Erythroblast (primary cell): ENCODE measurements around the gene ANKFY1.

ENCODE experiments used
- DNase-seq, 2 experiments: peaks; one replicate each; lab custom pipeline; 2025; lab: John Stamatoyannopoulos, UW
- GATA1 ChIP-seq: IDR thresholded peaks from 2 replicates; pipeline ENCODE4 v1.6.1; 2011; ENCODE audit warnings: low read depth, mild to moderate bottlenecking, control low read depth, low read length, moderate library complexity
- POLR2A ChIP-seq: IDR thresholded peaks from 2 replicates; pipeline ENCODE4 v1.6.1; 2011; ENCODE audit warnings: mild to moderate bottlenecking, low read length

Gene ANKFY1

GRCh38 chr17:4170639-4171280 is 93.0 kb downstream of the ANKFY1 start:
- TF ChIP-seq GATA1 (no peak), POLR2A (no peak)
- DNase-seq = no peak

GRCh38 chr17:4167786-4168185 is 96.0 kb downstream of the ANKFY1 start:
- no peak for DNase-seq
- TF ChIP-seq POLR2A = no peak
- TF ChIP-seq GATA1 = no peak

DNA sequence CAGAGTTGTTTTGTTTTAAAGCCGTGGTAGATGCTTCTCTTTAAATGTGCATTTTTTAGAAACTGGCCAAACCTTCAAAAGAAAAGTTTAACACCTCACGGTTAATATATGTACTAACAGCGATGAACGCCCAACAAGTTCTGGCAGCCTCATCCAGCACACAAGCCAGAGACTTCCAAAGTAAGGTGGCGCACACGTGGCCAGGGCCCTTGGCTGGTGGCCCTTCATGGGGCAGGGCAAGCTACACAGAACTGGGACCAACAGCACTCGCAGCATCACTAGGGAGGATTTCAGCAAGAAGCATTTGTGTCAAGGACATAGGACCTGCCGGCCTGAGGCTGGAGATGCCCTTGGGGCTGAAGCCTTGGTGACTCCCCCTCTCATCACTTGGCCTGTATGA is 97.4 kb downstream of the ANKFY1 start:
- TF ChIP-seq POLR2A = no peak
- TF ChIP-seq GATA1 = no peak
- DNase-seq = no peak

DNA sequence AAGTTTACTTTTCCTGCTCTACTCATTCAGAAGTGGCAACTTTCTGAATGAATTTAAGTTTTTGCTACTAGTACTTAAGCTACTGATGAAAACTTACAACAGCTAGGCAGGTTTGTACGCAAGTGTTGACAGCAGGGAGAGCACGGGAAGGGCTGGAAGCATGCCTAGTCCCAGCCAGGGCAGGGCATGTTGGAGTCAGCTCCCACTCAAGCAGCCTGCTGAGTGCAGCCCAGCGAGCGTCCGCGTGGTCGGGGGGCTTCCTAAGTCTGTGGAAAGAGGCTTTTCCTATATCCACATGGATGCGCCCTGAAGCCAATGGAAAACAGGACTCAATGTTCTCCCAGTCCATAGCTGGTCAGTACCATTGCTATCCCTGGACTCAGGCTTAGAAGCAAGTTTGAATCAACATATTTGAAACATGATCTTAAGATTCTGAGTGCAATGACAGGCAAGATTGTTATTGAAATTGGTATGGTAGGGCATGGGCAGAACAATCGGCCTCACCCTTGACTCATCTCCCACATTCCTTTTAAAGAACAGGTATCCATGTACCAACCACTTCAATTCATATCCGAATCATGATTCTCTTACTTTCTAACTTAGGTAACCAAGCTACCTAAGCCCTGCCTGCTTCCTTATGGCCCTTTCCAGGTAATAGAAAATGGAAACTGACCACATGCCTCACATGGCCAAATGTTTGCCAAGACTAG is 98.3 kb downstream of the ANKFY1 start:
- DNase-seq = no peak
- TF ChIP-seq GATA1 (no peak), POLR2A (no peak)

DNA sequence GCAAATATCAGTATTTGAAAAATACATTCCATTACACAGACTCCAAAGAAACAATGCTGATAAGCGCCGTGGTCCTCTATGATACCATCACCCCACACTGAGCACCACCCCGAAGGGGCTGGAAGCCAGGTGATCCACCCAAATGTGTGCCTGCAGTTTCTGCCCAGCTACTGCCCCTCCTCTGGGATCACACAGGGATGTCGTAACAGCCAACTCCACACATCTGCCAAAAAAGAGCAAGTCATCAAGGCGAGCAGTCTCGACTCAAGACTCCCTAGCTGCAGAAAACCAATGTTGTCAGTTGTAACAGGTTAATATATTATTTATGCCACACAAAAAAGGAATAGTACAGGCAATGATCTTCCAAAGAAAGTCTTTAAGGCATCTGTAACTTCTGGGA is 99.8 kb downstream of the ANKFY1 start:
- TF ChIP-seq POLR2A (no peak), GATA1 (no peak)
- DNase-seq = peak; percentile 49 to 72

- no peak for DNase-seq
- no peak for TF ChIP-seq POLR2A
- TF ChIP-seq GATA1 = no peak
Observed at GRCh38 chr17:4162775-4163466, 100.9 kb downstream of the ANKFY1 start.

- TF ChIP-seq GATA1 = no peak
- no peak for TF ChIP-seq POLR2A
- no peak for DNase-seq
Observed at GRCh38 chr17:4162321-4162720, 101.5 kb downstream of the ANKFY1 start.

GRCh38 chr17:4161967-4162305 is 101.8 kb downstream of the ANKFY1 start:
- no peak for DNase-seq
- no peak for TF ChIP-seq POLR2A
- no peak for TF ChIP-seq GATA1

- peak; percentile 41 to 45 for DNase-seq
- TF ChIP-seq GATA1 (no peak), POLR2A (no peak)
Observed at GRCh38 chr17:4161192-4161966, 102.4 kb downstream of the ANKFY1 start.

DNA sequence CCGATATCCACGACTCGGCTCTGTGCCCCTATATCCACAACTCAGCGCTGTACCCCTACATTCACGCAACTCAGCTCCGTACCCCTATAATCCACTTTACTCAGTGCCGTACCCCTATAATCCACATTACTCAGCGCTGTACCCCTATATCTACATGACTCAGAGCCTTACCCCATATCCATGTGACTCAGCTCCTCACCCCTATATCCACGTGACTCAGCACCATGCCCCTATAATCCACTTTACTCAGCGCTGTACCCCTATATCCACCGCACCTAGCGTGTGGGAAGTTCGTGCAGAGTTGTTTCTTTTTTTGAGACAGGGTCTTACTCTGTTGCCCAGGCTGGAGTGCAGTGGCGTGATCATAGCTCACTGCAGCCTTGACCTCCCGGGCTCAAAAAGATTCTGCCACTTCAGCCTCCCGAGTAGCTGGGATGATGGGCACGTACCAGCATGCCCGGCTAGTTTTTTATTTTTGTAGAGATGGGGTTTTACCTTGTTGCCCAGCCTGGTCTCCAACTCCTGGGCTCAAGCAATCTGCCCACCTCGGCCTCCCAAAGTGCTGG is 103.4 kb downstream of the ANKFY1 start:
- TF ChIP-seq POLR2A (no peak), GATA1 (no peak)
- no peak for DNase-seq

DNA sequence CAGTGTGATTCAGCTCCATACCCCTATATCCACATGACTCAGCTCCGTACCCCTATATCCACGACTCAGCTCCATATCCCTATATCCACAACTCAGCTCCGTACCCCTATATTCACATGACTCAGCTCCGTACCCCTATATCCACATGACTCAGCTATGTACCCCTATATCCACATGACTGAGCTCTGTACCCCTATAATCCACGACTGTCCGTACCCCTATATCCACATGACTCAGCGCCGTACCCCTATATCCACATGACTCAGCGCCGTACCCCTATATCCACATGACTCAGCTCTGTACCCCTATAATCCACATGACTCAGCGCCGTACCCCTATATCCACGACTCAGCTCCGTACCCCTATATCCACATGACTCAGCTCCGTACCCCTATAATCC is 104.0 kb downstream of the ANKFY1 start:
- no peak for DNase-seq
- TF ChIP-seq POLR2A (no peak), GATA1 (no peak)

DNA sequence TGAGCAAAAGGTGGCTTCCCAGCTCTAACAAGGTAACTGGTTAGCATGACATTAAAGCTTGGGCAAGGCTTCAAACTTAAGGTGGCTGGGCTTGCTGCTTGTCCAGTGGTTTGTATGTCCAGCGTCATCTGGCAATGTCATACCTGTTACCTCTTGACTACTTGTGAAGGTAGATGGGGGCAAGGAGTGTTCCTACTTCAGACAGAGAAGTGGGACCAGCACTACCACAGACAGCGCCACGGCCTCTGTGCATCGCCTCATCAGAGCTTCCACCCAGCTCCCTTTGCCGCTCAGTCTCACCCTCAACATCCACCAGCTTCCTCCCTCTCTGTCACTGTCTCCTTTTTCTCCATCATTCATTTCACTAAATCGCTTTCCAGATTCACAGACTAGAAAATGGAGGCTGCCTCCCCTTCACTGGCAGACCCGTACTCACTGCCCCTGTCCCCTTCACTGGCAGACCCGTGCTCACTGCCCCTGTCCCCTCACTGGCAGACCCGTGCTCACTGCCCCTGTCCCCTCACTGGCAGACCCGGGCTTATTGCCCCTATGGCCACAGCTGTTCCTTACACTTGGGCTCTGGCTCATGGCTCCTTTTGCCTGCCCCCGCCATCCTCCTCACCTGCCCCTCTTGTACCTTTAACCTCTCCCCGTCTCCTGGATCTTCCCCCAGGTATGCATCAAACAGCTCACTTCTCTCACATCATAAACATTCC is 106.0 kb downstream of the ANKFY1 start:
- TF ChIP-seq GATA1 (no peak), POLR2A (no peak)
- DNase-seq = no peak

GRCh38 chr17:4156750-4157381 is 106.9 kb downstream of the ANKFY1 start:
- no peak for DNase-seq
- TF ChIP-seq POLR2A (no peak), GATA1 (no peak)
